Keratinocyte (primary cell): ENCODE measurements around the gene HES3.

Experiments used
- CTCF ChIP-seq, 3 experiments: IDR thresholded peaks in 1 of 3; conservative IDR thresholded peaks in 1 of 3; optimal IDR thresholded peaks in 1 of 3; 2 replicates in 2 of 3; 3 replicates in 1 of 3; pipeline versions ENCODE3 to v1.5.1; 2011; ENCODE audit warnings: low read length in 3 of 3, mild to moderate bottlenecking in 3 of 3, moderate library complexity in 2 of 3, control low read depth in 1 of 3, inconsistent platforms in 1 of 3; ENCODE audit not compliant: insufficient read depth in 2 of 3; ENCODE audit errors: extremely low read depth in 1 of 3
- EZH2 ChIP-seq: IDR thresholded peaks from one replicate; pipeline ENCODE4 v1.6.1; 2012; ENCODE audit warnings: inconsistent platforms, mild to moderate bottlenecking, low read length, moderate library complexity

- TF ChIP-seq CTCF (optimal IDR thresholded peaks at IDR 0.05 in 1 of 3, IDR thresholded peaks at IDR 0.05 in 1 of 3, conservative IDR thresholded peaks at IDR 0.05 in 1 of 3; ENCODE audit: extremely low read depth in 1 of 3, insufficient read depth in 2 of 3, low read length in 3 of 3): no peak
- TF ChIP-seq EZH2: no peak
Observed at GRCh38 chr1:6234502-6235295, 9.3 kb upstream of the HES3 start.
